ENCODE measurements around the gene NFX1.
"Not testable (repeated sequence)": the region's sequence is repeated elsewhere in the genome, so short reads cannot be mapped to it uniquely, and the experiment has no call there.

GRCh38 chr9:33393986-33394385 is 103.7 kb downstream of the NFX1 start:
- TF ChIP-seq POLR2A (IDR thresholded peaks at IDR 0.05; ENCODE audit: low read depth, low read length); CTCF (IDR thresholded peaks at IDR 0.05 in 2 of 3, conservative IDR thresholded peaks at IDR 0.05 in 1 of 3; ENCODE audit: control insufficient read depth in 2 of 3, extremely low read depth in 1 of 3, insufficient read depth in 1 of 3, low read depth in 3 of 3, low read length in 3 of 3); NR2C2 (IDR thresholded peaks at IDR 0.05; ENCODE audit: borderline replicate concordance, control insufficient read depth, insufficient read length, low read depth); KDM1A (IDR thresholded peaks at IDR 0.05; ENCODE audit: borderline replicate concordance); CREB1 (IDR thresholded peaks at IDR 0.05; ENCODE audit: low read depth); RCOR1 (conservative IDR thresholded peaks at IDR 0.05; ENCODE audit: low read depth, low read length); POLR2AphosphoS5 (IDR thresholded peaks at IDR 0.05; ENCODE audit: low read length); ATF7 (IDR thresholded peaks at IDR 0.05; ENCODE audit: low read depth): not testable (repeated sequence)

Data from GM12878 (cell line).